Spinal cord (tissue), 10 donors: ENCODE measurements around the gene C14orf180. TPM values are rescaled to one million over a fixed set of nuclear protein-coding genes. Genes with fewer than 3 reads are reported as not detected.
A peak's percentile ranks its signal among the peaks of the same experiment; 100 is the strongest.

Source experiments
- DNase-seq, 6 donors: peaks; one replicate each; pipeline versions ENCODE4 v3.0.0 to v3.0.0-alpha.2; 2013 to 2015; ENCODE audit warnings: low spot score in 6 of 6, low read depth in 4 of 6
- H3K27ac ChIP-seq: one replicate; pipeline ENCODE4 v1.5.1; 2013; ENCODE audit warnings: low read depth, low read length, control low read depth
- H3K27me3 ChIP-seq: one replicate; pipeline ENCODE4 v1.6.1; 2013; ENCODE audit warnings: low read length; ENCODE audit not compliant: control insufficient read depth, insufficient read depth
- H3K36me3 ChIP-seq: one replicate; pipeline ENCODE4 v1.6.1; 2013; ENCODE audit warnings: low read length; ENCODE audit not compliant: control insufficient read depth, insufficient read depth
- H3K4me1 ChIP-seq: one replicate; pipeline ENCODE4 v1.6.1; 2013; ENCODE audit warnings: low read length; ENCODE audit not compliant: control insufficient read depth, insufficient read depth
- H3K4me3 ChIP-seq: one replicate; pipeline ENCODE4 v1.5.1; 2013; ENCODE audit warnings: low read depth, low read length, control low read depth
- H3K9me3 ChIP-seq: one replicate; pipeline ENCODE4 v1.6.1; 2013; ENCODE audit warnings: low read length; ENCODE audit not compliant: control insufficient read depth, insufficient read depth
- WGBS: methylation state at CpG from one replicate; pipeline ENCODE4 v1.1.5; 2013; ENCODE audit warnings: missing lambda C conversion rate; ENCODE audit not compliant: insufficient coverage; 5-methylcytosine and 5-hydroxymethylcytosine counted together
- long read RNA-seq, 4 donors: transcript quantifications; one replicate each; lab custom pipeline, GENCODE V29; 2026
- polyA plus RNA-seq, 2 donors: library from polyadenylated mRNA; unstranded; fragments of 120-200 nt; gene quantifications; one replicate each; pipeline ENCODE4 v1.2.1, GENCODE V29; 2013; ENCODE audit not compliant: insufficient read length in 2 of 2
- total RNA-seq, 2 donors: library from RNA; depleted of rRNA in 1 of 2; stranded (reverse); fragments of 120-200 nt in 1 of 2; fragments of >200 nt in 1 of 2; gene quantifications; one replicate each; pipeline versions ENCODE4 v1.2.3 to v1.2.4, GENCODE V29; 2013 to 2014
- donor health status: healthy.

C14orf180 gene
- total RNA-seq (1 to 10 TPM in 1 of 2 donors, under 1 TPM in 1; 0.10 to 6.0 TPM), polyA plus RNA-seq (under 1 TPM; 0.20 to 0.29 TPM)
- long read RNA-seq, donor 1, result 0 reads
- long read RNA-seq, donor 2, result 0 reads
- long read RNA-seq, donor 3, result 0 reads
- long read RNA-seq, donor 4, result 0 reads

- Histone ChIP-seq H3K27ac (no peak within 1 kb of the TSS), H3K27me3 (peaks cover 3% of the 10 kb centered on the region)
Observed at GRCh38 chr14:104579507-104579906, at the start of gene C14orf180. TSS of gene C14orf180 (plus strand) at chr14:104579764. CDS start at chr14:104586431, 6,667 bp downstream.

GRCh38 chr14:104530646-104531045, 48.9 kb upstream of the C14orf180 start:
- Histone ChIP-seq H3K9me3 (peaks cover 3% of the 10 kb centered on the region), H3K27me3 (no peaks in the 10 kb centered on the region), H3K36me3 (no peaks in the 10 kb centered on the region), H3K27ac (no peak overlapping the region), H3K4me1 (no peaks in the 10 kb centered on the region), H3K4me3 (no peak overlapping the region)
- WGBS, result 78% methylated on average over 9 of the region's 10 CpGs
- no peak for DNase-seq

More at GRCh38 chr14:104579507-104579906, at the start of gene C14orf180:
- H3K9me3 ChIP-seq, result no peaks in the 10 kb centered on the region
- WGBS, result 60% methylated on average over 17 of the region's 17 CpGs
- H3K4me1 ChIP-seq, result peaks cover 73% of the 10 kb centered on the region
- DNase-seq, result peak in 1 of 6 donors; percentile 64
- H3K4me3 ChIP-seq, result no peak within 1 kb of the TSS
- no peaks in the 10 kb centered on the region for H3K36me3 ChIP-seq

GRCh38 chr14:104531421-104532190, 48.0 kb upstream of the C14orf180 start:
- no peaks in the 10 kb centered on the region for H3K36me3 ChIP-seq
- WGBS, result 78% methylated on average over 19 of the region's 19 CpGs
- DNase-seq, result no peak
- H3K4me3 ChIP-seq, result no peak overlapping the region
- H3K4me1 ChIP-seq, result no peaks in the 10 kb centered on the region
- H3K27me3 ChIP-seq, result no peaks in the 10 kb centered on the region
- no peak overlapping the region for H3K27ac ChIP-seq
- H3K9me3 ChIP-seq, result peaks cover 3% of the 10 kb centered on the region

GRCh38 chr14:104532191-104532555, 47.4 kb upstream of the C14orf180 start:
- Histone ChIP-seq H3K36me3 (no peaks in the 10 kb centered on the region), H3K9me3 (peaks cover 3% of the 10 kb centered on the region), H3K4me1 (no peaks in the 10 kb centered on the region), H3K4me3 (no peak overlapping the region), H3K27ac (no peak overlapping the region), H3K27me3 (no peaks in the 10 kb centered on the region)
- DNase-seq, result no peak
- WGBS, result no CpG with 5 or more reads among the region's 3 CpGs

GRCh38 chr14:104534036-104534435, 45.5 kb upstream of the C14orf180 start:
- H3K9me3 ChIP-seq, result no peaks in the 10 kb centered on the region
- H3K4me1 ChIP-seq, result no peaks in the 10 kb centered on the region
- 29% methylated on average over 3 of the region's 3 CpGs for WGBS
- H3K4me3 ChIP-seq, result no peak overlapping the region
- no peak overlapping the region for H3K27ac ChIP-seq
- no peak for DNase-seq
- no peaks in the 10 kb centered on the region for H3K36me3 ChIP-seq
- H3K27me3 ChIP-seq, result no peaks in the 10 kb centered on the region

- H3K4me3 ChIP-seq, result no peak overlapping the region
- WGBS, result 72% methylated on average over 5 of the region's 8 CpGs
- DNase-seq, result peak in 1 of 6 donors; percentile 27
- H3K27me3 ChIP-seq, result no peaks in the 10 kb centered on the region
- no peak overlapping the region for H3K27ac ChIP-seq
- no peaks in the 10 kb centered on the region for H3K9me3 ChIP-seq
- no peaks in the 10 kb centered on the region for H3K4me1 ChIP-seq
- H3K36me3 ChIP-seq, result no peaks in the 10 kb centered on the region
Observed at GRCh38 chr14:104536942-104537612, 42.5 kb upstream of the C14orf180 start.

- no peak for DNase-seq
- no peaks in the 10 kb centered on the region for H3K36me3 ChIP-seq
- H3K4me3 ChIP-seq, result no peak overlapping the region
- no peaks in the 10 kb centered on the region for H3K9me3 ChIP-seq
- H3K27ac ChIP-seq, result no peak overlapping the region
- H3K4me1 ChIP-seq, result no peaks in the 10 kb centered on the region
- H3K27me3 ChIP-seq, result no peaks in the 10 kb centered on the region
- 81% methylated on average over 3 of the region's 3 CpGs for WGBS
Observed at GRCh38 chr14:104537613-104537988, 42.0 kb upstream of the C14orf180 start.

- Histone ChIP-seq H3K27ac (no peak overlapping the region), H3K4me1 (peaks cover 25% of the 10 kb centered on the region), H3K36me3 (no peaks in the 10 kb centered on the region), H3K27me3 (peaks cover 7% of the 10 kb centered on the region), H3K9me3 (no peaks in the 10 kb centered on the region), H3K4me3 (no peak overlapping the region)
- WGBS, result 86% methylated on average over 2 of the region's 11 CpGs
- peak in 1 of 6 donors; percentile 83 for DNase-seq
Observed at GRCh38 chr14:104541905-104542465, 37.6 kb upstream of the C14orf180 start.

- 95% methylated on average over 14 of the region's 16 CpGs for WGBS
- no peak for DNase-seq
- Histone ChIP-seq H3K9me3 (no peaks in the 10 kb centered on the region), H3K27me3 (peaks cover 13% of the 10 kb centered on the region), H3K36me3 (no peaks in the 10 kb centered on the region), H3K4me1 (peaks cover 25% of the 10 kb centered on the region), H3K27ac (no peak overlapping the region), H3K4me3 (no peak overlapping the region)
Observed at GRCh38 chr14:104542871-104543830, 36.4 kb upstream of the C14orf180 start.
